Large intestine (tissue), 12 donors: ENCODE data around the gene MYO19. TPM values are rescaled to one million over a fixed set of nuclear protein-coding genes. Genes with fewer than 3 reads are reported as not detected.

Source experiments
- DNase-seq, 2 donors: peaks; one replicate each; pipeline versions ENCODE4 v3.0.0 to v3.0.0-alpha.2; 2013
- H3K27ac ChIP-seq: one replicate; pipeline ENCODE4 v1.5.1; 2013; ENCODE audit warnings: low read length
- H3K27me3 ChIP-seq: 2 replicates; pipeline ENCODE4 v1.6.1; 2013; ENCODE audit warnings: low read length; ENCODE audit not compliant: control insufficient read depth, insufficient read depth
- H3K36me3 ChIP-seq: 2 replicates; pipeline ENCODE4 v1.6.1; 2013; ENCODE audit warnings: low read length; ENCODE audit not compliant: control insufficient read depth, insufficient read depth
- H3K4me1 ChIP-seq: one replicate; pipeline ENCODE4 v1.6.1; 2013; ENCODE audit warnings: low read length; ENCODE audit not compliant: control insufficient read depth, insufficient read depth
- H3K4me3 ChIP-seq: one replicate; pipeline ENCODE4 v1.5.1; 2013; ENCODE audit warnings: low read length
- H3K9me3 ChIP-seq: one replicate; pipeline ENCODE4 v1.6.1; 2013; ENCODE audit warnings: mild to moderate bottlenecking, low read depth, low read length, moderate library complexity; ENCODE audit not compliant: control insufficient read depth
- WGBS: methylation state at CpG from one replicate; pipeline ENCODE4 v1.1.5; 2013; ENCODE audit warnings: low lambda C conversion rate; ENCODE audit not compliant: insufficient coverage; 5-methylcytosine and 5-hydroxymethylcytosine counted together
- long read RNA-seq, 11 donors: transcript quantifications; one replicate each; lab custom pipeline, GENCODE V29; 2026
- polyA plus RNA-seq: library from polyadenylated mRNA; unstranded; fragments of 120-200 nt; gene quantifications from one replicate; pipeline ENCODE4 v1.2.1, GENCODE V29; 2013

Gene MYO19
- 60.0 TPM for polyA plus RNA-seq
- long read RNA-seq, donor 1, partial matches to known transcripts, result 0 of 2 reads
- long read RNA-seq, donor 1, other reads (novel, unspliced or antisense), result 0 of 2 reads
- long read RNA-seq, donor 2, full-length matches to known transcripts, result 5 of 85 reads
- long read RNA-seq, donor 2, partial matches to known transcripts, result 75 of 85 reads
- long read RNA-seq, donor 2, other reads (novel, unspliced or antisense), result 5 of 85 reads
- long read RNA-seq, donor 3, result 0 reads
- long read RNA-seq, donor 4, partial matches to known transcripts, result 0 of 1 reads
- long read RNA-seq, donor 4, other reads (novel, unspliced or antisense), result 0 of 1 reads
- long read RNA-seq, donor 5, partial matches to known transcripts, result 0 of 34 reads
- long read RNA-seq, donor 5, other reads (novel, unspliced or antisense), result 32 of 34 reads
- long read RNA-seq, donor 6, partial matches to known transcripts, result 62 of 76 reads
- long read RNA-seq, donor 6, other reads (novel, unspliced or antisense), result 6 of 76 reads
- long read RNA-seq, donor 7, partial matches to known transcripts, result 0 of 3 reads
- long read RNA-seq, donor 7, other reads (novel, unspliced or antisense), result 0 of 3 reads
- long read RNA-seq, donor 8, full-length matches to known transcripts, result 5 of 5 reads
- long read RNA-seq, donor 8, partial matches to known transcripts, result 0 of 5 reads
- long read RNA-seq, donor 8, other reads (novel, unspliced or antisense), result 0 of 5 reads
- long read RNA-seq, donor 9, full-length matches to known transcripts, result 8 of 289 reads
- long read RNA-seq, donor 9, partial matches to known transcripts, result 263 of 289 reads
- long read RNA-seq, donor 9, other reads (novel, unspliced or antisense), result 18 of 289 reads
- long read RNA-seq, donor 10, full-length matches to known transcripts, result 9 of 9 reads
- long read RNA-seq, donor 10, partial matches to known transcripts, result 0 of 9 reads
- long read RNA-seq, donor 10, other reads (novel, unspliced or antisense), result 0 of 9 reads
- long read RNA-seq, donor 11, partial matches to known transcripts, result 0 of 3 reads
- long read RNA-seq, donor 11, other reads (novel, unspliced or antisense), result 0 of 3 reads

- DNase-seq, result peak; percentile 92 to 96
- no peaks in the 10 kb centered on the region for H3K27me3 ChIP-seq
- no peaks in the 10 kb centered on the region for H3K9me3 ChIP-seq
- peak within 1 kb of the TSS; percentile 97 for H3K4me3 ChIP-seq
- WGBS, result no CpG with 5 or more reads among the region's 83 CpGs
- H3K36me3 ChIP-seq, result peaks cover 39% of the 10 kb centered on the region
- peak within 1 kb of the TSS; percentile 99 for H3K27ac ChIP-seq
- peaks cover 8% of the 10 kb centered on the region for H3K4me1 ChIP-seq
Measured at GRCh38 chr17:36534840-36535668, at the start of gene MYO19, which contains the start of gene PIGW. Gene MYO19 (minus strand): TSS chr17:36534868. CDS start chr17:36532538, 2,330 bp downstream. Gene PIGW (plus strand): TSS chr17:36534987. CDS start chr17:36537102, 2,115 bp downstream.

- Histone ChIP-seq H3K36me3 (peaks cover 82% of the 10 kb centered on the region), H3K4me1 (peaks cover 4% of the 10 kb centered on the region), H3K4me3 (no peak overlapping the region), H3K9me3 (no peaks in the 10 kb centered on the region), H3K27me3 (no peaks in the 10 kb centered on the region), H3K27ac (no peak overlapping the region)
- peak in 1 of 2 donors; percentile 46 for DNase-seq
- WGBS, result no CpG with 5 or more reads among the region's 1 CpG
Measured at GRCh38 chr17:36583787-36584186, 49.1 kb upstream of the MYO19 start.

- Histone ChIP-seq H3K36me3 (peaks cover 66% of the 10 kb centered on the region), H3K27ac (no peak overlapping the region), H3K9me3 (no peaks in the 10 kb centered on the region), H3K4me3 (no peak overlapping the region), H3K4me1 (no peaks in the 10 kb centered on the region), H3K27me3 (no peaks in the 10 kb centered on the region)
- 100% methylated on average over 1 of the region's 2 CpGs for WGBS
- DNase-seq, result no peak
Measured at GRCh38 chr17:36578671-36579070, 44.0 kb upstream of the MYO19 start.

- H3K27me3 ChIP-seq, result no peaks in the 10 kb centered on the region
- H3K4me3 ChIP-seq, result no peak overlapping the region
- no peak overlapping the region for H3K27ac ChIP-seq
- WGBS, result no CpG with 5 or more reads among the region's 2 CpGs
- H3K9me3 ChIP-seq, result no peaks in the 10 kb centered on the region
- H3K36me3 ChIP-seq, result peaks cover 59% of the 10 kb centered on the region
- H3K4me1 ChIP-seq, result no peaks in the 10 kb centered on the region
- no peak for DNase-seq
Measured at GRCh38 chr17:36576793-36577192, 42.1 kb upstream of the MYO19 start.

GRCh38 chr17:36575028-36575427, 40.4 kb upstream of the MYO19 start:
- DNase-seq, result no peak
- Histone ChIP-seq H3K4me3 (no peak overlapping the region), H3K4me1 (no peaks in the 10 kb centered on the region), H3K9me3 (no peaks in the 10 kb centered on the region), H3K27me3 (no peaks in the 10 kb centered on the region), H3K27ac (no peak overlapping the region), H3K36me3 (peaks cover 58% of the 10 kb centered on the region)
- no CpG with 5 or more reads among the region's 12 CpGs for WGBS

GRCh38 chr17:36566081-36566480, 31.4 kb upstream of the MYO19 start:
- H3K4me3 ChIP-seq, result no peak overlapping the region
- no peak overlapping the region for H3K27ac ChIP-seq
- no peaks in the 10 kb centered on the region for H3K27me3 ChIP-seq
- no peaks in the 10 kb centered on the region for H3K4me1 ChIP-seq
- WGBS, result 100% methylated on average over 1 of the region's 4 CpGs
- H3K36me3 ChIP-seq, result peaks cover 64% of the 10 kb centered on the region
- no peak for DNase-seq
- H3K9me3 ChIP-seq, result no peaks in the 10 kb centered on the region

- 80% methylated on average over 1 of the region's 3 CpGs for WGBS
- no peaks in the 10 kb centered on the region for H3K9me3 ChIP-seq
- no peak overlapping the region for H3K4me3 ChIP-seq
- no peaks in the 10 kb centered on the region for H3K4me1 ChIP-seq
- H3K27me3 ChIP-seq, result no peaks in the 10 kb centered on the region
- H3K36me3 ChIP-seq, result peaks cover 29% of the 10 kb centered on the region
- no peak overlapping the region for H3K27ac ChIP-seq
- no peak for DNase-seq
Measured at GRCh38 chr17:36553459-36553858, 18.8 kb upstream of the MYO19 start.

GRCh38 chr17:36550491-36551417, 16.1 kb upstream of the MYO19 start:
- H3K9me3 ChIP-seq, result no peaks in the 10 kb centered on the region
- WGBS, result 96% methylated on average over 3 of the region's 8 CpGs
- no peaks in the 10 kb centered on the region for H3K27me3 ChIP-seq
- H3K36me3 ChIP-seq, result peaks cover 7% of the 10 kb centered on the region
- peak in 1 of 2 donors; percentile 14 for DNase-seq
- H3K4me1 ChIP-seq, result peaks cover 8% of the 10 kb centered on the region
- H3K4me3 ChIP-seq, result no peak overlapping the region
- no peak overlapping the region for H3K27ac ChIP-seq

GRCh38 chr17:36547776-36548175, 13.1 kb upstream of the MYO19 start:
- DNase-seq, result no peak
- Histone ChIP-seq H3K36me3 (peaks cover 3% of the 10 kb centered on the region), H3K27me3 (no peaks in the 10 kb centered on the region), H3K9me3 (no peaks in the 10 kb centered on the region), H3K27ac (no peak overlapping the region), H3K4me1 (peaks cover 8% of the 10 kb centered on the region), H3K4me3 (no peak overlapping the region)
